ENCODE data around the gene KRT26.
"Not testable (repeated sequence)": the region's sequence is repeated elsewhere in the genome, so short reads cannot be mapped to it uniquely, and the experiment has no call there.

The KRT26 gene

GRCh38 chr17:40772101-40772500 is at the start of gene KRT26:
TSS of gene KRT26 (minus strand) at chr17:40772201. CDS start at chr17:40772113, 88 bp downstream.
- DNase-seq = no peak

- no peak for DNase-seq
Measured at GRCh38 chr17:40821536-40821935, 49.5 kb upstream of the KRT26 start.

DNA sequence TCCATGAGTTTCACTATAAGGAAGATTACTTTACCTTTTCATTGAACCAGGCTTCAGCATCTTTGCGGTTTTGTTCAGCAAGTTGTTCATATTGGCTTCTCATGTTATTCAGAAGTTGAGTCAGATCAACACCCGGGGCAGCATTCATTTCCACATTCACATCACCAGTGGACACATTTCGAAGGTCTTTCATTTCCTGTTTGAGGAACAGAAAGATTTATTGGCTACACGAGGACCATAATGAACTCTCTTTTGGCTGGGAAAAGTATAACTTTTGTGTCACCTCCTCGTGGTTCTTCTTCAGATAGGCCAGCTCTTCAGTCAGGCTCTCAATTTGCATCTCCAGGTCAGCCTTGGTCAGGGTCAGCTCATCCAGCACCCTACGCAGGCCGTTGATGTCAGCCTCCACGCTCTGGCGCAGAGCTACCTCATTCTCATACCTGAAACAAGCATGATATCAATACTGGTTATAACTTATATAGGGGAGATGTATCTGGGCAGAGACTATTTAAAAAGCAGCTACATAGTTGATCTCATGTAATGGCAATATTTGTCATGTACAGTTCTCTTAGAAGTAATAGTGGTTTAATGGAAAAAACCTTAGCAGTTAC is 48.3 kb upstream of the KRT26 start:
- DNase-seq = no peak

DNA sequence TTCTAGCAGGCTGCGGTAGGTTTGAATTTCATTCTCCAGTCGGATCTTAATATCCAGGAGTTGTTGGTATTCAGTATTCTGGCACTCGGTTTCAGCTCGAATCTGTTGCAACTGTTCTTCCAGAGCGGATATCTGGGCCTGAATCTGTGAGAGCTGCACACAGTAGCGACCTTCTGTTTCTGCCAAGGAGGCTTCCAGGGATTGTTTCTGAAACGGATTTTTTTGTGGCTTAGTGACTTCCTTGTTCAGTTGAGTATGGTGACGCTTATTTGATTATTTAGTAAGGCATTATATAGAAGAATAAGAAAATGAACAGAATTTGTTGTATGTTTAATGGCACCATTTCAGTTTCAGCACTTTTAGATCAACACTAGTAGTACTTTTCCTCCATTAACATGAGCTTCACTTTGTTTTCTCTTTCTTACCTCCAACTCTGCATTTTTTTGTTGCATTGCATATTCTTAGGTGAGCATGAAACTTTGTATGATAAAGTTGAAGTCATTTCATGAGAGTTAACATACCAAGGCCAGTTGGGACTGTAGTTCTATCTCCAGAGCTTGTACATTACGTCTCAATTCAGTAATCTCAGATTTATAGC is 47.6 kb upstream of the KRT26 start:
- no peak for DNase-seq

DNA sequence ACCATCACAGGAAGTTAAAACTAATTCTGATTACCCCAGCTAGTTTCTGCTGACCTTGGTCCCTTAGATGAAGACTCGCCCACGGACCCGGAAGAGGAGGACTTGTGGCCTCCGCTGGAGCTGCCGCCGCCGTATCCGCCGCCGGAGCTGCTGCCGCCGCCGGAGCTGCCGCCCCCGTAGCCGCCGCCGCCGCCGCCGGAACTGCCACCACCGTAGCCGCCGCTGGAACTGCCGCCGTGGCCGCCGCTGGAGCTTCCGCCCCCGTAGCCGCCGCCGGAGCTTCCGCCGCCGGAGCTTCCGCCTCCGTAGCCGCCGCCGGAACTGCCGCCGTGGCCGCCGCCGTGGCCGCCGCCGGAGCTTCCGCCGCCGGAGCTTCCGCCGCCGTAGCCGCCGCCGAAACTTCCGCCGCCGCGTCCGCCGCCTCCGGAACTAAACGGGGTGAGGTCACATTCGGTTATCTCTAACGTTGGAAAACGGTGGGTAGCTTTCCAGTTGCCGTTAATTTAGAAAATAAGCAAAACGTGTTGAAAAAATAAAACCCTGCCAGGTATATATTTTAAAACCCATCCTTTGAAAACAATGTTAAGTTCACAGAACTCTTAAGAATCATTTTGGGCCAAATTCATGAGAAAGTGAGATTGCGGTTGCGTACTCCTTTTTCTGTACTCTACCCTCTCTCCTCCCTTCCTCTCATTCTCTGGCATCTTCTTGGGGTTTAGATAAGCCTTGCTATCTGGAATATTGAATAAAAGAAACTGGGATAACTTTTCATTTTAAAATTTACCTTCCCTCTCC is 46.9 kb upstream of the KRT26 start:
- DNase-seq = peak; percentile 93

DNA sequence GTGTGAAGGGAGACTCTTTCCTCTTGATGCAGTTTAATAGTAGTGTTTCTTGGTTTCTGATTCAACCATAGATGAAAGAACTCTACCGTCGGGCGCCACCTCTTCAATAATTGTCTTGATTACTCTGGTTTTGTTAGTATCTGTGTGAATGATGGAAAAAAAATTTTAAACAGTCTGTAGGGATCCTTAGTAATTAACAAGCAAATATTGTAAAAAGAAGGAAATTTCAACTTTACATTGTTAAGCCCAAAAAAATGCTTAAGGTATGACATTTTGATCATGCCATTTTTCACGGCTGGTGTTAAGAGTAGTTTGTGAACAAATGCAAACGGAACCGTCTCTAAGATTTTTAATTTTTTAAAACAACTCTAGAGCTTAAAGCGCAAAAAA is 46.3 kb upstream of the KRT26 start:
- DNase-seq = no peak

GRCh38 chr17:40817103-40817682 is 45.2 kb upstream of the KRT26 start:
- DNase-seq = no peak

DNA sequence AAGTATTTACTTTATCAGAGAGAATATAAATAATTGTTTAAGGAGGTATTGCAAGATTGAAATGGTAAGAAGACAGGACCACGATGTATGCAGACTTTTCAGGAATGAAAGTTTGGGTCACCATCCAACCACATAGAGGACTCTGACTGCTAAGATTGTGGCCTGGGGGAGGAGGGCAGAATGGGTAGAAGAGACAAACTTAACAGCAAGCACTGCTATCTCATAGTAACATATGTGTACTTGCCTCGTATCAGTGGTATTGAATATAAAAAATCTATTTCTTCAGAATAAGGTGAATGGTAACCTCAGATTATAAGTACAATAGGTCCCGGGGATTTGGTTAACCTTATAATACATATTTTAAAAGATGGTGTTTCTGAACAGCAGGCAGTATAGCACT is 44.6 kb upstream of the KRT26 start:
- no peak for DNase-seq

DNA sequence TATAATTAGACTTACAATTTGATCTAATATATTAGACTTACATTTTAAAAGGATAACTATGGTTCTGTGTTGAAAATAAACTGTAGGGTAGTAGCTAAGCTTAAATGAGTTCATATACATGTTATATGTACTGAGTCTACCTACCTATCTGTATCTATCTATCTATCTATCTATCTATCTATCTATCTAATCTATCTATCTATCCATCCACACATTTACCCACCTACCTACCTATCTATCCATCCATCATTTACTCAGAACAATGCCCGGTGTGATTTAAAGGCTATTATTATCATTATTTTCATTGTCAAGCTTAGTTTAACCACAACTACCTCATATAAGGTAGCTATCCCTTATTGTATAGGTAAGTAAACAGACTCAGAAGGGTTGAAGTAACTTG is 43.4 kb upstream of the KRT26 start:
- no peak for DNase-seq

GRCh38 chr17:40814657-40815056 is 42.7 kb upstream of the KRT26 start:
- not testable (repeated sequence) for DNase-seq

DNA sequence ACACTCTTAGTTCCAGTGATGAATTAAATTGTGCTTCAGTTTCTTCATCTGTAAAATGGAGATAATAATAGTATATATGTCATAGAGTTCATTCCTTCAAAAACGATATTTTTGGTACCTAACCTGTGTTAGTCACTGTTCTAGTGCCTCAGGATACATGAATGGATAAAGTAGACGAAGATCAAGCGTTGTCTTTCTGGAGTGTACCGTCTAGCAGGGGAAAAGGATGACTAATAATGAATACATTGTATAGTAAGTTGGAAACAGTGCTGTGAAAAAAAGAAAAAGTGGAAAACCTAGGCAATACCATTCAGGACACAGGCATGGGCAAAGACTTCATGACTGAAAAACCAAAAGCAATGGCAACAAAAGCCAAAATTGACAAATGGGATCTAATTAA is 41.8 kb upstream of the KRT26 start:
- no peak for DNase-seq

GRCh38 chr17:40812639-40813038 is 40.6 kb upstream of the KRT26 start:
- no peak for DNase-seq

DNA sequence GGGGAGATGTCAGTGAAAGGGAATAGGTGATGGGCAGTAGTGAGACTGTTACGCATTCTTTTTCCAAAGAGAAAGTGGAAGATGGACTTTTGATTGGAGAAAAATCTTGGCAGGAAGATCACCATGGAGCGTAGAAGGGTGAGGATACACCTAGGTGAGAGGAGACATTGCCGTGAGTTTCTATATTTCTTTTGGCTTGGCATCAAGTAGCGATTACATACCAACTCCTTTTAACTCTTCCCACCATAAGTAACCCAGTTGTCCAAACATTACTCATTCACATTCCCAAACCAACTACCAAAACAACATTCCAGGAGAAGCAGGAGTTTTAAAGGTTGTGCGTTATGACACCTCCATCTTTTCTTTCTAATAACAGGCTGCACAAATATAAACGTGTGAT is 38.5 kb upstream of the KRT26 start:
- no peak for DNase-seq

GRCh38 chr17:40809721-40810421 is 37.9 kb upstream of the KRT26 start:
- no peak for DNase-seq

- no peak for DNase-seq
Measured at GRCh38 chr17:40806131-40806530, 34.1 kb upstream of the KRT26 start.

- DNase-seq = peak; percentile 83
Measured at GRCh38 chr17:40803617-40804082, 31.6 kb upstream of the KRT26 start.

GRCh38 chr17:40801157-40801556 is 29.2 kb upstream of the KRT26 start:
- DNase-seq = no peak

- DNase-seq = no peak
Measured at GRCh38 chr17:40800381-40800780, 28.4 kb upstream of the KRT26 start.

DNA sequence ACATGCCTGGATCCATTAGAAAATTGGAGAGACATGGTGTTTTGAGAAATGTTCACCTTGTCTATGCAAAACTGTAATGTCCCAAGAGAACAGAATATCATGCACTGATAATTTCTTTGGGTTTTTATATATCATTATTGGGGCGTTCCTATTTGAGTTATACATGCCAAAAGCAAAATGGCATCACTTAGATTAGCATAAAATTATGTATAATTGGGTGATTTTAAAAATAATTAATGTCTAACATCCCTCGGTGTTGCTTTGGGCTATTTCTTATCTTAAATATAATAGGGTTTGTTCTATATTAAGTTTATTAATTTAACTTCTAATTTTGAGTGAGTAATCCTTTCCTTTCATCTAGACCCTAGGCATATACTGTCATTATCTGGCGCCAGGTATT is 27.9 kb upstream of the KRT26 start, which contains the start of gene KRT28:
Gene KRT28 (minus strand): TSS at position 101 of the 400 bp plus-strand sequence. CDS start 66 bp downstream, at position 35.
- DNase-seq = no peak

DNA sequence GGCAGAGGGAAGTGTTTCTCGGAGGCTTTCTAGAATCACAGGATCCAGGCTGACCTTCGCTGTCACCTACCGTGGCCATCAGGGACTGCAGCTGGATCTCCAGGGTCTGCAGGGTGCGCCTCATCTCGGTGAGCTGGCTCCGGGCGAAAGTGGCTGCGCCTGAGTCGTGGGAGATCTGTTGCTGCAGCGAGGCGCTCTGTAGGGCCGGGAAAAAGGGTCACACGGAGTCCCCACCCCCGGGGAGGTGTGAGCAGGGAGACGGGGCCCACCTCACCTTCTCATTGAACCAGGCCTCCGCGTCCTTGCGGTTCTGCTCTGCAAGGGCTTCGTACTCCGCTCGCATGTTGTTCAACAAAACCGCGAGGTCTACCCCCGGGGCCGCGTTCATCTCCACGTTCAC is 24.8 kb upstream of the KRT26 start:
- no peak for DNase-seq

DNA sequence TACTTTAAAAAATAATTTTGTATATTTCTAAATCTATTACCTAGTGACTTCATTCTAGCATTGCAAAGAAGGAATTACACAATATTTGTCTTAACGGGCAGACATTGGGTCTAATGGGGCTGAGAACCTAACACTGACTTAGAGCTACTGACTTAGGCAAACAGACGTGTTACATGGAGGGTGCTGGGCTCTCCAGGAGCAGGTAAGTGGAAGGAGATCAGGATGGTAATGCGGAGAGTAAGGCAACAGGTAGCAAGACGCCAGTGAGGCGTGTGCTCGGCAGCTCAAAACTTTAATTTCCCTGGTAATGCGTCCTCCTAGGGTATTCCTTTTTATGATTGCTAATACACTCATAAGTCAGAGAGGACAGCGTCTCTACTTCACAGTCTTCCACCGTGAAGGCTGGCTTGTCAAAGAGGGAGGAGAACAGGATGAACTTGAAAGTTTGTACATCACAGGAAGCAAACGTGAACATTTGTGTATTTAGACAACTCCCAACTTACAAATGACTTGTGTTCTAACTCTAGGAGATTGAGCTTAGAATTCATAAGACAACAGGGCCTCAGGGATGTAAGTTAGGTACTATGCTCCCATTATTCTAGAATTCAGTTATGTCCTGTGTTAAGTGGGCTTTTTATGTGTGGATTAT is 23.1 kb upstream of the KRT26 start:
- DNase-seq = no peak

GRCh38 chr17:40794466-40794865 is 22.5 kb upstream of the KRT26 start:
- DNase-seq = no peak
